Breast epithelium (tissue), 3 donors: ENCODE results near the gene NET1.

Experiments used
- POLR2A ChIP-seq: fragments of 450-650 bp; IDR thresholded peaks from one replicate; pipeline ENCODE4 v1.6.1; 2016; ENCODE audit warnings: antibody characterized with exemption, mild to moderate bottlenecking, moderate library complexity
- POLR2AphosphoS5 ChIP-seq, 3 donors: sonication (generic); formaldehyde crosslinking; IDR thresholded peaks; one replicate each; pipeline ENCODE4 v1.6.1; 2017; ENCODE audit warnings: antibody characterized with exemption in 3 of 3
- TF ChIP-seq, protein P1 (sequence below), 3 donors: fragments of 450-650 bp; IDR thresholded peaks; one replicate each; pipeline ENCODE4 v1.5.1; 2016 to 2017; ENCODE audit warnings: antibody characterized with exemption in 3 of 3, mild to moderate bottlenecking in 3 of 3, moderate library complexity in 3 of 3

DNA sequence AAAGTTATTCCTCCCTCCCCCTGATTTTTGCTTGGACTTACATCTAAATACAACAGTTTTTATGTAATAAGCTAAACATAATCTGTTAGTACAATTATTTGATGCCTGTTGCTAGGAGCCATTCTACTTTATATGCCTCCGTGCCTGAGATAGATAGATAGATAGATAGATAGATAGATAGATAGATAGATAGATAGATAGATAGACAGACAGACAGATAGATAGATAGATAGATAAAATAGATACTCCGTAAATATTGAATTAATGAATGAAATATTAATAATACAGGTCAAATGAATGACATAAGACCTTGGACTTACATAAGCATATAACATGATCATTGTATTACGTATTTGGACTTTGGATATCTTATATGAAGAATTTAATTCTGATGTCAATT, 23.0 kb downstream of the NET1 start:
- TF ChIP-seq POLR2A: no peak
- TF ChIP-seq, protein P1, sequence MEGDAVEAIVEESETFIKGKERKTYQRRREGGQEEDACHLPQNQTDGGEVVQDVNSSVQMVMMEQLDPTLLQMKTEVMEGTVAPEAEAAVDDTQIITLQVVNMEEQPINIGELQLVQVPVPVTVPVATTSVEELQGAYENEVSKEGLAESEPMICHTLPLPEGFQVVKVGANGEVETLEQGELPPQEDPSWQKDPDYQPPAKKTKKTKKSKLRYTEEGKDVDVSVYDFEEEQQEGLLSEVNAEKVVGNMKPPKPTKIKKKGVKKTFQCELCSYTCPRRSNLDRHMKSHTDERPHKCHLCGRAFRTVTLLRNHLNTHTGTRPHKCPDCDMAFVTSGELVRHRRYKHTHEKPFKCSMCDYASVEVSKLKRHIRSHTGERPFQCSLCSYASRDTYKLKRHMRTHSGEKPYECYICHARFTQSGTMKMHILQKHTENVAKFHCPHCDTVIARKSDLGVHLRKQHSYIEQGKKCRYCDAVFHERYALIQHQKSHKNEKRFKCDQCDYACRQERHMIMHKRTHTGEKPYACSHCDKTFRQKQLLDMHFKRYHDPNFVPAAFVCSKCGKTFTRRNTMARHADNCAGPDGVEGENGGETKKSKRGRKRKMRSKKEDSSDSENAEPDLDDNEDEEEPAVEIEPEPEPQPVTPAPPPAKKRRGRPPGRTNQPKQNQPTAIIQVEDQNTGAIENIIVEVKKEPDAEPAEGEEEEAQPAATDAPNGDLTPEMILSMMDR (IDR thresholded peaks at IDR 0.05): no peak
- no peak for TF ChIP-seq POLR2AphosphoS5 (IDR thresholded peaks at IDR 0.05)
